Measurements from ENCODE around the gene OBSCN.

- TF ChIP-seq BCL3 (IDR thresholded peaks at IDR 0.05; ENCODE audit: borderline replicate concordance, insufficient read depth, low read depth, low read length, poor library complexity, severe bottlenecking) (no peak), CTCF (IDR thresholded peaks at IDR 0.05 in 2 of 3, conservative IDR thresholded peaks at IDR 0.05 in 1 of 3; ENCODE audit: control insufficient read depth in 2 of 3, extremely low read depth in 1 of 3, insufficient read depth in 1 of 3, low read depth in 3 of 3, low read length in 3 of 3) (no peak), EED (IDR thresholded peaks at IDR 0.05; ENCODE audit: low read depth) (no peak), CHD2 (IDR thresholded peaks at IDR 0.05; ENCODE audit: borderline replicate concordance, low read depth, low read length) (no peak), POLR2A (IDR thresholded peaks at IDR 0.05; ENCODE audit: low read depth, low read length) (no peak), CEBPB (IDR thresholded peaks at IDR 0.05; ENCODE audit: borderline replicate concordance in 1 of 2, low read depth in 2 of 2, low read length in 2 of 2) (no peak), CREM (IDR thresholded peaks at IDR 0.05; ENCODE audit: low read depth) (no peak), FOXM1 (IDR thresholded peaks at IDR 0.05; ENCODE audit: low read depth, low read length) (no peak), NBN (IDR thresholded peaks at IDR 0.05) (no peak)
These were observed 8.8 kb downstream of the OBSCN start for GRCh38 chr1:228216371-228217320.
